GM12878 (cell line): ENCODE data around the gene TRIM54.

Source experiments
- CTCF ChIP-seq, 3 experiments: IDR thresholded peaks in 2 of 3; conservative IDR thresholded peaks in 1 of 3; 2 replicates each; pipeline ENCODE4 v1.5.1; 2011; ENCODE audit warnings: low read depth in 3 of 3, low read length in 3 of 3, mild to moderate bottlenecking in 3 of 3, control low read depth in 2 of 3, moderate library complexity in 2 of 3, inconsistent platforms in 1 of 3, mixed read lengths in 1 of 3; ENCODE audit not compliant: control insufficient read depth in 2 of 3, insufficient read depth in 1 of 3; ENCODE audit errors: extremely low read depth in 1 of 3
- EZH2 ChIP-seq: IDR thresholded peaks from 2 replicates; pipeline ENCODE4 v1.6.1; 2012; ENCODE audit warnings: low read depth, mild to moderate bottlenecking, control low read depth, inconsistent platforms, low read length, borderline replicate concordance; ENCODE audit not compliant: control insufficient read depth
- YBX1 ChIP-seq: fragments of 450-650 bp; IDR thresholded peaks from 2 replicates; pipeline ENCODE4 v1.6.1; 2016; ENCODE audit warnings: antibody characterized with exemption
- YY1 ChIP-seq: IDR thresholded peaks from 2 replicates; pipeline ENCODE4 v1.6.1; 2011; ENCODE audit warnings: low read depth, mild to moderate bottlenecking, low read length
- ZNF274 ChIP-seq: IDR thresholded peaks from one replicate; pipeline ENCODE4 v1.8.0; 2011; ENCODE audit not compliant: insufficient read length, insufficient read depth

- TF ChIP-seq ZNF274 (no peak), YBX1 (no peak), EZH2 (no peak), CTCF (IDR thresholded peaks at IDR 0.05 in 2 of 3, conservative IDR thresholded peaks at IDR 0.05 in 1 of 3; ENCODE audit: control insufficient read depth in 2 of 3, extremely low read depth in 1 of 3, insufficient read depth in 1 of 3, low read depth in 3 of 3, low read length in 3 of 3) (no peak), YY1 (no peak)
Measured at GRCh38 chr2:27280826-27281225, 1.4 kb upstream of the TRIM54 start.
